ENCODE measurements around the gene ERC2.

The ERC2 gene

GRCh38 chr3:55659701-55660100 lies 808.6 kb downstream of the ERC2 start:
- H3K4me3 ChIP-seq (replicated peaks; ENCODE audit: low read depth, low read length), result no peak overlapping the region
- no peak for DNase-seq (ENCODE audit: extremely low read depth, low read depth)
- TF ChIP-seq CTCF (IDR thresholded peaks at IDR 0.05; ENCODE audit: low read depth, low read length, missing control alignments), result no peak

GRCh38 chr3:55658690-55659562 lies 809.3 kb downstream of the ERC2 start:
- no peak for TF ChIP-seq CTCF (IDR thresholded peaks at IDR 0.05; ENCODE audit: low read depth, low read length, missing control alignments)
- no peak for DNase-seq (ENCODE audit: extremely low read depth, low read depth)
- H3K4me3 ChIP-seq (replicated peaks; ENCODE audit: low read depth, low read length), result no peak overlapping the region

DNA sequence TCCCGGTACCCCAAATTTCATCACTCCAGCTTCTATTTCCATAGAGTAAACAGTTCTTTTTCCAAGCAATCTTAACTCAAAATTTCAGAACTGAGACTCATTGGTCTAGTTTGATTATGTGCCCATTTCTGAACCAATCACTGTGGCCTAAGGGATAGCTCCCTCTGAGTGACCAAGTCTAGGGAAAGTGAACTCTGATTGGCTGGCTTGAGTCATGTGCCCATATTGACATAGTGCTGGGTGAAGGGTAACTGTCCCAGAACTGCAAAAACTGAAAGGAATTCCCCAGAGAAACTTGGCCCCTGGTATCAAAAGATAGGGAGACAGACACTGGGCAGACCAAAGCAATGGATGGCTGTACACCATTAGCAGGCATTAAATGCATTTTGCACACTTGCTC lies 810.0 kb downstream of the ERC2 start:
- no peak overlapping the region for H3K4me3 ChIP-seq (replicated peaks; ENCODE audit: low read depth, low read length)
- no peak for TF ChIP-seq CTCF (IDR thresholded peaks at IDR 0.05; ENCODE audit: low read depth, low read length, missing control alignments)
- no peak for DNase-seq (ENCODE audit: extremely low read depth, low read depth)

DNA sequence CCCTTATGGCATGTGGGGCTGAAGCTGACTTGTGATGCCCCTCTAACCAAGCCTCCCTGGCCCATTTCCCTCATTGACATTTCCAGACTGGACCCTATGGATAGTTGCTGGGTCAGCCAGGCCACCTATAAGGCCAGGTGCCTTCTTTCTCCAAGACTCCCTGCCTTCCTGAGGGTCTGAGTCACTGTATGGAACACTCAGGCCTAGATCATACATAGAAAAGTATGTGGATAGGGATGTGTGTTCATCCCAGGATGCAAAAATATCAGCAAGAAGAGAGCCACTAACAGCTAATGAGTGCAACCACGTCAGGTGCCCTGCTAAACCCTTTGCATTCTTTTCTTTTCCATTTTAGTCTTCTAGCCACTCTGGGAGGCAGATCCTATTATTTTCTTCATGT lies 812.7 kb downstream of the ERC2 start:
- no peak for TF ChIP-seq CTCF (IDR thresholded peaks at IDR 0.05; ENCODE audit: low read depth, low read length, missing control alignments)
- H3K4me3 ChIP-seq (replicated peaks; ENCODE audit: low read depth, low read length), result no peak overlapping the region
- DNase-seq (ENCODE audit: extremely low read depth, low read depth), result no peak

DNA sequence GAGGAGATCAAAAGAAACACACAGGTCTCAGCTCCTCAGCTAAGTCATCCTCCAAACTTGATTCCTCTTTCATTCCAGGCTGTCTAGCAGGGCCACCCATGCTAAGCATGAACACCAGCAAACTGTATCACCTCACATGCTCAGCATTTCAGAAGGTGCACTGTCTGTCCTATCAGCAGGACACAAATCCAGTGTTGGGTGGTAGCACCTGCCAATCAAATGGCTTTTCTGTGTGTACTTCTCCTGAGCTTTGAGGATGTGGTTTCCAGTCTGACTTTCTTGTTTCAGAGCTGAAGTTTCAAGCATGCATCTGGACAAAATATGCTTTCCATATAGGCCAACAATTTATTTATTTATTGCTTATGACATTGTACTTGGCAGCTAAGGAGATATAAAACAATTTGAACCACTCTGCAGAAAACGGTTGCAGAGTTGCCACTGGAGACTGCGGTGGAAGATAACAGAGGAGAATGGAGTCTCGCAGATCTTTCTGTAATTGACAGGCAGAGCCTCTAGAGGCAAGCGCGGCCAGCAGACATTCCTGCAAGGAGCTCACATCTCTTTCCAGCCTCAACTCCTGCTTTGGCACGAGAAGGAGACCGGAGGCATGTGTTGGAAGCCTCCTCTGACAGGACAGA lies 814.0 kb downstream of the ERC2 start:
- no peak for TF ChIP-seq CTCF (IDR thresholded peaks at IDR 0.05; ENCODE audit: low read depth, low read length, missing control alignments)
- H3K4me3 ChIP-seq (replicated peaks; ENCODE audit: low read depth, low read length), result no peak overlapping the region
- DNase-seq (ENCODE audit: extremely low read depth, low read depth), result no peak

- H3K4me3 ChIP-seq (replicated peaks; ENCODE audit: low read depth, low read length), result no peak overlapping the region
- TF ChIP-seq CTCF (IDR thresholded peaks at IDR 0.05; ENCODE audit: low read depth, low read length, missing control alignments), result no peak
- no peak for DNase-seq (ENCODE audit: extremely low read depth, low read depth)
Observed at GRCh38 chr3:55651011-55651410, 817.3 kb downstream of the ERC2 start.
